Measurements from ENCODE around the gene SP2.

DNA sequence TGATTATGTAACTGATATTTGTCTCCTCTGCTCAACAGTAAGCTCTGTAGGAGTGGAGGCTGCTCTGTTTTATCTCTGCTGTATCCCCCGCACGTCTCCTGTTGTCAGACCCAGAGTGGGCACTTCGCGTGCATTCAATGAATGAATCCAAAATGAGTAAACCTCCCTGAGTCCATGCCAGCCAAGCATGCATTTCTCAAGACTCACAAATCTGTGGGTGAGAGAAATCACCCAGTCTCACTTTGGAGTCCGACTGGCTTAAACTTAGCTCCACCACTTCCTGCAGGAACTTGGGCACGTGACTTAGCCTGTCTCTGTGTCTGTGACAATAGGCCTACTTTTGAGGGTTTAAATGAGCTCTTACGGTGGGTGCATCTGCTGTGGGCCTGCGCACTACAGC is 49.0 kb downstream of the SP2 start:
- no peak for TF ChIP-seq POLR2A (IDR thresholded peaks at IDR 0.05; ENCODE audit: low read depth, low read length)
- no peak for TF ChIP-seq POLR2AphosphoS5 (IDR thresholded peaks at IDR 0.05; ENCODE audit: low read depth, low read length)
- TF ChIP-seq POU2F2 (IDR thresholded peaks at IDR 0.05; ENCODE audit: low read depth, low read length), result no peak

All from GM12891 (cell line).